Activated naive CD8-positive, alpha-beta T cell treated with anti-CD3 and anti-CD28 coated beads for 36 hours (primary cell): Measurements from ENCODE around the gene MATK. TPM values are rescaled to one million over a fixed set of nuclear protein-coding genes. Genes with fewer than 3 reads are reported as not detected.
A peak's percentile ranks its signal among the peaks of the same experiment; 100 is the strongest.

Experiments used
- DNase-seq: peaks from one replicate; pipeline ENCODE4 v3.0.0; 2021
- H3K27ac Mint-ChIP-seq: one replicate; pipeline ENCODE4 v1.8.0; 2022; ENCODE audit warnings: mild to moderate bottlenecking, moderate library complexity, mixed read lengths
- H3K27me3 Mint-ChIP-seq: one replicate; pipeline ENCODE4 v1.8.0; 2022; ENCODE audit warnings: mild to moderate bottlenecking, mixed read lengths
- H3K36me3 Mint-ChIP-seq: one replicate; pipeline ENCODE4 v1.8.0; 2021; ENCODE audit warnings: mild to moderate bottlenecking, mixed read lengths
- H3K4me1 Mint-ChIP-seq: one replicate; pipeline ENCODE4 v1.8.0; 2021; ENCODE audit warnings: mixed read lengths
- H3K4me3 Mint-ChIP-seq: one replicate; pipeline ENCODE4 v1.8.0; 2022; ENCODE audit warnings: mild to moderate bottlenecking, moderate library complexity, mixed read lengths
- H3K9me3 Mint-ChIP-seq: one replicate; pipeline ENCODE4 v1.8.0; 2022; ENCODE audit warnings: mixed read lengths
- total RNA-seq, 2 experiments: library from RNA; stranded (reverse); gene quantifications; one replicate each; pipeline ENCODE4 v1.2.3, GENCODE V29; 2021

MATK gene
- total RNA-seq = 10 to 100 TPM; 32.1 to 33.8 TPM

GRCh38 chr19:3785938-3786824 lies at the start of gene MATK:
MATK (minus strand) TSS chr19:3786381; CDS start chr19:3785135, 1,246 bp downstream.
- Mint-ChIP-seq H3K4me3 (peak within 1 kb of the TSS; percentile 86), H3K4me1 (peaks cover 8% of the 10 kb centered on the region), H3K27ac (peak within 1 kb of the TSS; percentile 25), H3K9me3 (peaks cover 14% of the 10 kb centered on the region), H3K27me3 (no peaks in the 10 kb centered on the region), H3K36me3 (peaks cover 29% of the 10 kb centered on the region)
- peak; percentile 54 for DNase-seq

GRCh38 chr19:3835055-3835435 lies 48.9 kb upstream of the MATK start:
- Mint-ChIP-seq H3K9me3 (peaks cover 12% of the 10 kb centered on the region), H3K4me3 (no peak overlapping the region), H3K27me3 (no peaks in the 10 kb centered on the region), H3K36me3 (no peaks in the 10 kb centered on the region), H3K27ac (no peak overlapping the region), H3K4me1 (peaks cover 3% of the 10 kb centered on the region)
- DNase-seq = no peak

- H3K27ac Mint-ChIP-seq = no peak overlapping the region
- no peaks in the 10 kb centered on the region for H3K27me3 Mint-ChIP-seq
- no peak for DNase-seq
- H3K9me3 Mint-ChIP-seq = peaks cover 12% of the 10 kb centered on the region
- peaks cover 3% of the 10 kb centered on the region for H3K4me1 Mint-ChIP-seq
- no peaks in the 10 kb centered on the region for H3K36me3 Mint-ChIP-seq
- H3K4me3 Mint-ChIP-seq = no peak overlapping the region
Observed at GRCh38 chr19:3834349-3835054, 48.3 kb upstream of the MATK start.

- Mint-ChIP-seq H3K27me3 (no peaks in the 10 kb centered on the region), H3K27ac (no peak overlapping the region), H3K36me3 (no peaks in the 10 kb centered on the region), H3K9me3 (peaks cover 12% of the 10 kb centered on the region), H3K4me1 (peaks cover 3% of the 10 kb centered on the region), H3K4me3 (no peak overlapping the region)
- DNase-seq = no peak
Observed at GRCh38 chr19:3833578-3834348, 47.6 kb upstream of the MATK start.

- no peak for DNase-seq
- H3K4me1 Mint-ChIP-seq = peaks cover 1% of the 10 kb centered on the region
- H3K27ac Mint-ChIP-seq = no peak overlapping the region
- peaks cover under 1% of the 10 kb centered on the region for H3K9me3 Mint-ChIP-seq
- no peaks in the 10 kb centered on the region for H3K27me3 Mint-ChIP-seq
- H3K36me3 Mint-ChIP-seq = no peaks in the 10 kb centered on the region
- no peak overlapping the region for H3K4me3 Mint-ChIP-seq
Observed at GRCh38 chr19:3832001-3832400, 45.8 kb upstream of the MATK start.

GRCh38 chr19:3831601-3832000 lies 45.4 kb upstream of the MATK start:
- Mint-ChIP-seq H3K4me1 (no peaks in the 10 kb centered on the region), H3K9me3 (no peaks in the 10 kb centered on the region), H3K27me3 (no peaks in the 10 kb centered on the region), H3K27ac (no peak overlapping the region), H3K4me3 (no peak overlapping the region), H3K36me3 (no peaks in the 10 kb centered on the region)
- DNase-seq = no peak

- Mint-ChIP-seq H3K4me1 (no peaks in the 10 kb centered on the region), H3K36me3 (no peaks in the 10 kb centered on the region), H3K9me3 (no peaks in the 10 kb centered on the region), H3K27me3 (no peaks in the 10 kb centered on the region), H3K4me3 (no peak overlapping the region), H3K27ac (no peak overlapping the region)
- DNase-seq = no peak
Observed at GRCh38 chr19:3830621-3831589, 44.7 kb upstream of the MATK start.

- Mint-ChIP-seq H3K27me3 (no peaks in the 10 kb centered on the region), H3K4me1 (no peaks in the 10 kb centered on the region), H3K36me3 (no peaks in the 10 kb centered on the region), H3K9me3 (no peaks in the 10 kb centered on the region), H3K4me3 (no peak overlapping the region), H3K27ac (no peak overlapping the region)
- DNase-seq = no peak
Observed at GRCh38 chr19:3827306-3827705, 41.1 kb upstream of the MATK start.

- H3K9me3 Mint-ChIP-seq = no peaks in the 10 kb centered on the region
- H3K4me3 Mint-ChIP-seq = no peak overlapping the region
- DNase-seq = no peak
- no peaks in the 10 kb centered on the region for H3K36me3 Mint-ChIP-seq
- no peaks in the 10 kb centered on the region for H3K27me3 Mint-ChIP-seq
- no peak overlapping the region for H3K27ac Mint-ChIP-seq
- peaks cover 5% of the 10 kb centered on the region for H3K4me1 Mint-ChIP-seq
Observed at GRCh38 chr19:3826163-3826562, 40.0 kb upstream of the MATK start.

- no peak overlapping the region for H3K27ac Mint-ChIP-seq
- peaks cover 5% of the 10 kb centered on the region for H3K4me1 Mint-ChIP-seq
- no peak for DNase-seq
- H3K36me3 Mint-ChIP-seq = no peaks in the 10 kb centered on the region
- H3K27me3 Mint-ChIP-seq = no peaks in the 10 kb centered on the region
- H3K4me3 Mint-ChIP-seq = no peak overlapping the region
- no peaks in the 10 kb centered on the region for H3K9me3 Mint-ChIP-seq
Observed at GRCh38 chr19:3825286-3825956, 39.2 kb upstream of the MATK start.

- Mint-ChIP-seq H3K27me3 (no peaks in the 10 kb centered on the region), H3K4me1 (peaks cover 8% of the 10 kb centered on the region), H3K9me3 (no peaks in the 10 kb centered on the region), H3K36me3 (no peaks in the 10 kb centered on the region), H3K4me3 (no peak overlapping the region), H3K27ac (no peak overlapping the region)
- no peak for DNase-seq
Observed at GRCh38 chr19:3823350-3823713, 37.2 kb upstream of the MATK start.

- Mint-ChIP-seq H3K27me3 (no peaks in the 10 kb centered on the region), H3K4me3 (no peak overlapping the region), H3K9me3 (no peaks in the 10 kb centered on the region), H3K27ac (no peak overlapping the region), H3K36me3 (no peaks in the 10 kb centered on the region), H3K4me1 (peaks cover 13% of the 10 kb centered on the region)
- DNase-seq = no peak
Observed at GRCh38 chr19:3822683-3823349, 36.6 kb upstream of the MATK start.

- no peaks in the 10 kb centered on the region for H3K9me3 Mint-ChIP-seq
- DNase-seq = peak; percentile 87
- no peaks in the 10 kb centered on the region for H3K36me3 Mint-ChIP-seq
- H3K27me3 Mint-ChIP-seq = no peaks in the 10 kb centered on the region
- no peak overlapping the region for H3K27ac Mint-ChIP-seq
- H3K4me3 Mint-ChIP-seq = no peak overlapping the region
- peaks cover 15% of the 10 kb centered on the region for H3K4me1 Mint-ChIP-seq
Observed at GRCh38 chr19:3821857-3822364, 35.7 kb upstream of the MATK start.
